Kidney epithelial cell (primary cell): ENCODE data around the gene ABLIM1. TPM values are rescaled to one million over a fixed set of nuclear protein-coding genes. Genes with fewer than 3 reads are reported as not detected.

Experiments used
- DNase-seq: peaks from one replicate; pipeline ENCODE4 v3.0.0-alpha.2; 2010; ENCODE audit warnings: low read depth
- H3K27me3 ChIP-seq: 2 replicates; pipeline ENCODE4 v1.6.0; 2011; ENCODE audit warnings: low read length; ENCODE audit not compliant: control insufficient read depth, insufficient read depth
- H3K36me3 ChIP-seq: 2 replicates; pipeline ENCODE4 v1.5.1; 2011; ENCODE audit warnings: low read length; ENCODE audit not compliant: control insufficient read depth, insufficient read depth
- H3K4me3 ChIP-seq: 2 replicates; pipeline ENCODE4 v1.5.1; 2011; ENCODE audit warnings: low read depth, mild to moderate bottlenecking, control low read depth, low read length
- total RNA-seq: library from RNA; depleted of rRNA; stranded (reverse); fragments of >200 nt; gene quantifications from 2 replicates; pipeline ENCODE4 v1.2.3, GENCODE V29; 2015
- TF ChIP-seq, protein P1 (sequence below): IDR thresholded peaks from 2 replicates; pipeline ENCODE4 v1.5.1; 2011; ENCODE audit warnings: mild to moderate bottlenecking, moderate library complexity, low read length, control low read depth, inconsistent platforms; ENCODE audit not compliant: insufficient read depth, poor library complexity, severe bottlenecking

The ABLIM1 gene
- total RNA-seq, 1 donor from 2014 or later, result 41.9 TPM

DNA sequence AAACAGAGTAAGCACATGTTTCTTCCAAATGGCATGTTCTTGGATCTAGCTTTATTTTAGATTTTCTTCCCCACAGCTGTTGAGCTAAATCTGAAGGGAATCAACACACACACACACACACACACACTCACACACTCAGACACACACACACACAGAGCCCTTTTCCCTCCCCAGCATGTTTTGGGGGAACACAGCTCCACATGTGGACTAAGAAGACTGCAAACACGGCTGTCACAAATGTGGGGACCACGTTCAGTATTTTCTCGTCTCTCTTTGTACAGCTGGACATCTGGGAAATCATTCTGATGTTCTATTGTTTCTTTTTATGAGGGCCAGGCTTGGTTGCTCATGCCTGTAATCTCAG lies 116.3 kb downstream of the ABLIM1 start:
- TF ChIP-seq, protein P1, sequence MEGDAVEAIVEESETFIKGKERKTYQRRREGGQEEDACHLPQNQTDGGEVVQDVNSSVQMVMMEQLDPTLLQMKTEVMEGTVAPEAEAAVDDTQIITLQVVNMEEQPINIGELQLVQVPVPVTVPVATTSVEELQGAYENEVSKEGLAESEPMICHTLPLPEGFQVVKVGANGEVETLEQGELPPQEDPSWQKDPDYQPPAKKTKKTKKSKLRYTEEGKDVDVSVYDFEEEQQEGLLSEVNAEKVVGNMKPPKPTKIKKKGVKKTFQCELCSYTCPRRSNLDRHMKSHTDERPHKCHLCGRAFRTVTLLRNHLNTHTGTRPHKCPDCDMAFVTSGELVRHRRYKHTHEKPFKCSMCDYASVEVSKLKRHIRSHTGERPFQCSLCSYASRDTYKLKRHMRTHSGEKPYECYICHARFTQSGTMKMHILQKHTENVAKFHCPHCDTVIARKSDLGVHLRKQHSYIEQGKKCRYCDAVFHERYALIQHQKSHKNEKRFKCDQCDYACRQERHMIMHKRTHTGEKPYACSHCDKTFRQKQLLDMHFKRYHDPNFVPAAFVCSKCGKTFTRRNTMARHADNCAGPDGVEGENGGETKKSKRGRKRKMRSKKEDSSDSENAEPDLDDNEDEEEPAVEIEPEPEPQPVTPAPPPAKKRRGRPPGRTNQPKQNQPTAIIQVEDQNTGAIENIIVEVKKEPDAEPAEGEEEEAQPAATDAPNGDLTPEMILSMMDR, result no peak
- no peaks in the 10 kb centered on the region for H3K27me3 ChIP-seq
- no peaks in the 10 kb centered on the region for H3K36me3 ChIP-seq
- H3K4me3 ChIP-seq, result no peak overlapping the region
- no peak for DNase-seq

- DNase-seq, result no peak
- TF ChIP-seq, protein P1, result no peak
- H3K36me3 ChIP-seq, result no peaks in the 10 kb centered on the region
- no peak overlapping the region for H3K4me3 ChIP-seq
- no peaks in the 10 kb centered on the region for H3K27me3 ChIP-seq
Measured at GRCh38 chr10:114541081-114541796, 116.8 kb downstream of the ABLIM1 start.

GRCh38 chr10:114540236-114540635 lies 117.8 kb downstream of the ABLIM1 start:
- TF ChIP-seq, protein P1, result no peak
- DNase-seq, result no peak
- no peaks in the 10 kb centered on the region for H3K27me3 ChIP-seq
- H3K4me3 ChIP-seq, result no peak overlapping the region
- H3K36me3 ChIP-seq, result no peaks in the 10 kb centered on the region

DNA sequence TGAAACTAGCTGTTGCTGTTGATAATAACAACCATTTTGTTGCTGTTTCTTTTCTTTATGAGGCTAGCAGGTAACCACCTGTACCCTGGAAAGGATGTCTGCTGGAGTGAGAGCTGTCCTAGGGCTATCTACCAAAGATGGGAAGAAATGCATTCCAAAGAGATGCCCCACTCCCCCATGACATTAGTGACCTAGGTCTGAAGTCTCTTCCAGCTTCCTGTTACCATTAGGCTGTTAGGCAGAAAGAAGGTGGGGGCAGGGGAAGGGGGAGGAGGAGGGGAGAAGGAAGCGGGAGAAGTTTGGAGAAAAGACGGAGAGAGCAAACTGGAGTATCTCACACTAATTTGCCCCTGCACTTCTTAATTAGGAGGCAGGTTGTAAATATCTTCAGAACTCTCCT lies 118.5 kb downstream of the ABLIM1 start:
- no peaks in the 10 kb centered on the region for H3K27me3 ChIP-seq
- no peak overlapping the region for H3K4me3 ChIP-seq
- H3K36me3 ChIP-seq, result no peaks in the 10 kb centered on the region
- no peak for DNase-seq
- TF ChIP-seq, protein P1, result no peak

- Histone ChIP-seq H3K27me3 (no peaks in the 10 kb centered on the region), H3K36me3 (no peaks in the 10 kb centered on the region), H3K4me3 (no peak overlapping the region)
- TF ChIP-seq, protein P1, result no peak
- no peak for DNase-seq
Measured at GRCh38 chr10:114538181-114538906, 119.7 kb downstream of the ABLIM1 start.
